HG03064 (cell line): Measurements from ENCODE around the gene MATK.
"Not testable (repeated sequence)": the region's sequence is repeated elsewhere in the genome, so short reads cannot be mapped to it uniquely, and the experiment has no call there.

Source experiments
- ATAC-seq: cut with Tn5 transposase; IDR thresholded peaks from one replicate; pipeline ENCODE4 v1.9.1; 2021; ENCODE audit warnings: low read depth; ENCODE audit not compliant: unreplicated experiment

MATK gene

GRCh38 chr19:3757705-3758104, 28.5 kb downstream of the MATK start:
- ATAC-seq: not testable (repeated sequence)

GRCh38 chr19:3753631-3754410, 32.4 kb downstream of the MATK start:
- ATAC-seq: no peak

- ATAC-seq: no peak
Observed at GRCh38 chr19:3752492-3752891, 33.7 kb downstream of the MATK start.

- ATAC-seq: no peak
Observed at GRCh38 chr19:3751236-3751635, 34.9 kb downstream of the MATK start.

DNA sequence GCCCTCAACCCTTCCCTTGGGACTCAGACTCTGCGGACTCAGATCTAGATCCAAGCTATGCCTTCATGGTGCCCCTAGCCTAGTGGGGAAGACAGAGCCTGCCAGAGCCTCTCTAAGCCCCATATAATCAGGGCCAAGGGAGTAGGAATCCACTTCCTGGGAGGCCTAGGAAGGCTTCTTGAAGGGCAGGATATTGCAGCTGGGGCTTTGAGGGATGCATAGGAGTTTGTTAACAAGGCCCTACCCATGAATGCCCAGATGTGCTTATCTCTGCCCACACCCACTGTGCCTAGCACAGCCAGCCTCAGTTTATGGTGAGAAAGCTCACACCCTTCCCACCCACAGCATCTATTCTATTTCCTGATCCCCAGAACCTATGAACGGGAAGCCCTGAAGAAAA, 36.0 kb downstream of the MATK start:
- ATAC-seq: no peak

- no peak for ATAC-seq
Observed at GRCh38 chr19:3748965-3749364, 37.2 kb downstream of the MATK start.

- no peak for ATAC-seq
Observed at GRCh38 chr19:3746371-3747056, 39.7 kb downstream of the MATK start.

- ATAC-seq: no peak
Observed at GRCh38 chr19:3745363-3746045, 40.7 kb downstream of the MATK start.

GRCh38 chr19:3743486-3743885, 42.7 kb downstream of the MATK start:
- no peak for ATAC-seq

DNA sequence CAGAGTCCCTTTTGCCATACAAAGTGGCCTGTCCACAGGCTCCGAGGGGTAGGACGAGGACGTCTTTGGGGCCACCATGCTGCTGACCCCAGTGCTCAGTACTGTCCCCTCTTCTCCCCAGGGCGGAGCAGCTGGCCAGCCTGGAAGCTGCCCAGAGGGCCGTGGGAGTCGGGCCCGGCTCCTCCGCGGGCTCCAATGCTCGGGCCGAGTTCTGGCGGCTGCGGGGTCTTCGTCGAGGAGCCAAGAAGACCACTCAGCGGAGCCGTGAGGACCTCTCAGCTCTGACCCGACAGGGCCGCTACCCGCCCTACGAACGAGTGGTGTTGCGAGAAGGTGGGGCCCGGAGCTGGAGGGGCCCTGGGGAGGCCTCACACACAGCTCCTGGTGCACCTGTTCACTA, 45.8 kb downstream of the MATK start:
- ATAC-seq: no peak

GRCh38 chr19:3738477-3739220, 47.5 kb downstream of the MATK start:
- ATAC-seq: no peak

DNA sequence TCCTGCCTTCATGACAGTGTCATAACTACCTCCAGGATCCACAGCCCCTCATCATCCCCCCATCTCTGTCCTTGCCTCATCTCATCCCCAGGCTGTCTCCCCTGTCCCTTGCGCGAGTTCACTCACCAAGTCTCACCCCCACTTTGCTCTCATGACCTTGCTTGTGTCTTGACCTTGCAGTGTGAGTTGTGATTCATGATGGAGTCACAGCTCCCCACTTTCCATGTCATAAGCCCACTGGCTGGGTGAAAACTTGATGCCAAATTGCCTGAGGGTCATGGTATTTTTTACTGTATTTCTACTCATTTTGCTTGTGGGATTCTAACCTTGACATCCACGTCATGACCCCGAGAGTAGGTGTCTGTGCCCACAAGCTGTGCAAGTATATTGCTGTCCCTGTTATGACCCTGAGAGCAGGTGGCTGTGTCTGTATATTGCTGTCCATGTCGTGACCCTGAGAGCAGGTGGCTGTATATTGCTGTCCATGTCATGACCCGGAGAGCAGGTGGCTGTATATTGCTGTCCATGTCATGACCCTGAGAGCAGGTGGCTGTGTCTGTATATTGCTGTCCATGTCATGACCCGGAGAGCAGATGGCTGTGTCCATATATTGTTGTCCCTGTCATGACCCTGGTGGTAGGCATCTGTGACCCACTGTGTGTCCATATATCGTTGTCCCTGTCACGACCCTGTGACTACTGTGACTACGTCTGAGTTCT, 48.5 kb downstream of the MATK start:
- no peak for ATAC-seq

DNA sequence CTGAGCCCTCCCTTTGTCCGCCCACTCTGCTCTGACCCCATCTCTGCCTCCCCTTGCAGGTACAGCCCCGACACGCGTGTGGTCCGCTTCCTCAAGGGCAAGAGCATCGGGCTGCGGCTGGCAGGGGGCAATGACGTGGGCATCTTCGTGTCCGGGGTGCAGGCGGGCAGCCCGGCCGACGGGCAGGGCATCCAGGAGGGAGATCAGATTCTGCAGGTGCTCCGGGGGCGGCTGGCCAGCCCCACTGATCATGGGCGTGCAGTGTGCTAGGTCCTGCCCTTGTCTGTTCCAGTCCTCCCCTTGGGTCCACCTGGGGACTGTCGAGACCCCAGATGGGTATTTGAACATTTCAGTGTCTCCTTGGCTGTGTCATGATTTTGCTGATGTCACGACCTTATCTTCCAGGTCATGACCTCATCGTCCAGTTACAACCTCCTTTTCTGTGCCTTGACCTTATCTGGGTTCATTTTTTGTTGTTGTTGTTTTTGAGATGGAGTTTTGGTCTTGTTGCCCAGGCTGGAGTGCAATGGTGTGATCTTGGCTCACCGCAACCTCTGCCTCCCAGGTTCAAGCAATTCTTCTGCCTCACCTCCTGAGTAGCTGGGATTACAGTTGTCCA, 50.0 kb downstream of the MATK start:
- ATAC-seq: no peak

- no peak for ATAC-seq
Observed at GRCh38 chr19:3734310-3734600, 51.9 kb downstream of the MATK start.

GRCh38 chr19:3733549-3734309, 52.5 kb downstream of the MATK start:
- ATAC-seq: no peak

DNA sequence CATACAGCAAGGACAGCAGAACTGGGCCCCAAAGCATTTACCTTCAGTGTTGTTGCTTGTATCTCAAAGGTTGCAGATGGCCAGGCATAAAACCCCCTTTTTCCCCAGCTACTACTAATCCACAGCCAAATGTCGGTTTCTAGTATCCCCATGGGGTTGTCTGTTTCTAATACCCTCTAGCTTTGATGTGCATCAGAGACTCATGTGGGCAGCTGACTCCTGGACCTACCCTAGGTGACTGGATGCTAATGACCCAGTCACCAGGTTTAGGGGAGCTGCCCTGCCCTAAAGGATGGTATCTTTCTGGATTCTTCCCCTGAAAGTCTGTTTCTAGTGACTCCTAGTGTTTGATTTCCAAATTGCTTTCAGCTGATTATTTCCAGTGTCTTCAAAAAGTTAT, 54.1 kb downstream of the MATK start:
- ATAC-seq: no peak

DNA sequence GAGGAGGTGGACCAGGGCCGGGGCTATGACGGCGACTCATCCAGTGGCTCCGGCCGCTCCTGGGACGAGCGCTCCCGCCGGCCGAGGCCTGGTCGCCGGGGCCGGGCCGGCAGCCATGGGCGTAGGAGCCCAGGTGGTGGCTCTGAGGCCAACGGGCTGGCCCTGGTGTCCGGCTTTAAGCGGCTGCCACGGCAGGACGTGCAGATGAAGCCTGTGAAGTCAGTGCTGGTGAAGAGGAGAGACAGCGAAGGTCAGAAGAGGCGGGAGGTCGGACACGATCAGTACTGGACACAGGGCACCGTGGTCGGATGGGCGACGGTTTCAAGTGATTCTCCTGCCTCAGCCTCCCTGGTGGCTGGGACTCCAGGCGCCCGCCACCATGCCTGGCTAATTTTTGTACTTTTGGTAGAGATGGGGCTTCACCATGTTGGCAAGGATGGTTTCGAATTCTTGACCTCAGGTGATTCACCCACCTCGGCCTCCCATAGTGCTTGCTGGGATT, 55.7 kb downstream of the MATK start:
- no peak for ATAC-seq
